Hematopoietic multipotent progenitor cell treated with erythropoietin and hydrocortisone succinate and interleukin-3 and kit ligand, for 6 days (in vitro differentiated cells): ENCODE results near the gene CD6.
"Not testable (repeated sequence)": the region's sequence is repeated elsewhere in the genome, so short reads cannot be mapped to it uniquely, and the experiment has no call there.

Experiments
- DNase-seq: peaks from one replicate; pipeline ENCODE4 v3.0.0-alpha.2; 2015

CD6 gene

GRCh38 chr11:60954421-60954820 lies 17.1 kb upstream of the CD6 start:
- DNase-seq = no peak

- DNase-seq = no peak
These were observed 15.9 kb upstream of the CD6 start for GRCh38 chr11:60955571-60955970.

GRCh38 chr11:60957188-60957587 lies 14.3 kb upstream of the CD6 start:
- no peak for DNase-seq

DNA sequence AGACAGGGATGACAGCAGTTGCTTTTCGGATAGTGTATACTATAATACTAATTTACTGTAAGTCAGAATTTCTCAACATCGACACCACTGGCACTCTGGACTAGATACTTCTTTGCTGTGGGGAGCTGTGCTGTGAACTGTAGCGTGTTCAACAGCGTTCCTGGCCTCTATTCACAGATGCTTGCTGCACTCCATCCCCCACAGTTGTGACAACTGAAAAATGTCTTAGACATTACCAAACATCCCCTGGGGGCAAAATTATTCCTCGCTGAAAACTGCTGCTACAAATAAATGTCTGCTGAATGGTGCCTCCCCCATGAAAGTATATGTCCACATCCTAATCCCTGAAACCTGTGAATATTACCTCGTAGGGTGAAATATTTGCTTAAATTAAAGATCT lies 12.0 kb upstream of the CD6 start:
- DNase-seq = no peak

GRCh38 chr11:60960405-60960804 lies 11.1 kb upstream of the CD6 start:
- DNase-seq = no peak

- DNase-seq = no peak
These were observed 6.7 kb upstream of the CD6 start for GRCh38 chr11:60964801-60965200.

- no peak for DNase-seq
These were observed 4.6 kb upstream of the CD6 start for GRCh38 chr11:60966890-60967289.

DNA sequence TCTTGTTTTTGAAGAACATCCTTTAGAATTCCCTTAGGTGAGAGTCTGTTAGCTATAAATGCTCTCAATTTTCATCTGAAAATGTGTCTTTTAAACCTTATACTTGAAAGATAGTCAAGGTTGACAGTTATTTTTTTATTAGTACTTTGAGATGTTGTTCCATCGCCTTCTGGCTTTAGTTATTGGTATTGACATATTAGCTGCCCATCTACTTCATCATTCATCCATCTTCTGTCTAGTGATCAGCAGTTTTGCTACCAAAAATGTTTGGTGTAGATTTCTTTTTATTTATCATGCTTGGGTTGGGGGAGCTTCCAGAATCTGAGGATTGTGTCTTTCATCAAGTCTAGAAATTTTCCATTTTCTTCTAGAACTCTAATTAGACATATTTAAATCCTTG lies 3.3 kb upstream of the CD6 start:
- no peak for DNase-seq

GRCh38 chr11:60970369-60970774 lies 1.1 kb upstream of the CD6 start:
- DNase-seq = peak; percentile 81

DNA sequence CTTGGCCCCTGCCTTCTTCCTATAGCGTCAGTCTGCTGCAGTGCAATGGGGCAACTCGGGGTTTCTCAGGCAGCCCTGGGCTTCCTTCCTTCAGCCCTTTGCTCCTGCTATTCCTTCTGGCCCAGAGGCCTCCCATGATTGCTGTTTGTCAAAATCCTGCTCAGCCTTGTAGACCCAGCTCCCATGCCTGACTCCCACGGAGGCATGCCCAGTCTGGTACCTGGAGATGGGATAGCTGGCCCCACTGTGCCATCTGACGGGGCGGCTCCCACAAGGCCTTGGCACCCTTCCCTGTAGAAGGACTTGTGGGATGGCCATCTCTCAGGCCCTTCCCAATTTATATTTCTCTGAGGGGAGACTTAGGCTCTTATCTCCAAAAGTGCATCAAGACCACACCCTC lies 590 bp upstream of the CD6 start:
- no peak for DNase-seq

- no peak for DNase-seq
These were observed 926 bp downstream of the CD6 start for GRCh38 chr11:60972182-60973030.

- DNase-seq = no peak
These were observed 2.2 kb downstream of the CD6 start for GRCh38 chr11:60973699-60974098.

- not testable (repeated sequence) for DNase-seq
These were observed 2.8 kb downstream of the CD6 start for GRCh38 chr11:60974316-60974715.

DNA sequence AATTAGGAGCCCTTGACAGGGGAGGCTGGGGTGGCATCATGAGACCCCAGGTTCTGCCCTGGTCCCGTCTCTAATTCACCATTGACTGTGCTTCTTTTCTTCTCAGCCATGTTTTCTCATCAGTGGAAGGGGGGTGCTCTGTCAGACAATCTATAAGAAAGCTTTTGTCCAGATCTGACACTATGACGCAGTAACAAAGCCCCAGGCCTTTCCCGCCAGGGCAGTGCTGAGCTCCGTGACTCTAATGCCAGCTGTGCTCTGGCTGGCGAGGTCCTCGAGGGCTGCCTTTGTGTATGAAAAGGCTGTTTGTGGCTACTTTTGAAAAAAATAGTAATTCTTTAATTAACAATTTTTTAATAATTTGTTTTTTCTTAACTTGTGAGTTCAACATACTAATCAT lies 3.2 kb downstream of the CD6 start:
- DNase-seq = no peak

GRCh38 chr11:60977224-60977623 lies 5.7 kb downstream of the CD6 start:
- no peak for DNase-seq

GRCh38 chr11:60977836-60978235 lies 6.4 kb downstream of the CD6 start:
- DNase-seq = no peak

GRCh38 chr11:60978546-60979380 lies 7.3 kb downstream of the CD6 start:
- DNase-seq = no peak

GRCh38 chr11:60981515-60981914 lies 10.0 kb downstream of the CD6 start:
- no peak for DNase-seq

GRCh38 chr11:60982184-60982583 lies 10.7 kb downstream of the CD6 start:
- no peak for DNase-seq

- DNase-seq = no peak
These were observed 12.7 kb downstream of the CD6 start for GRCh38 chr11:60984149-60984548.

- no peak for DNase-seq
These were observed 13.2 kb downstream of the CD6 start for GRCh38 chr11:60984636-60985035.

GRCh38 chr11:60985501-60985900 lies 14.0 kb downstream of the CD6 start:
- no peak for DNase-seq

DNA sequence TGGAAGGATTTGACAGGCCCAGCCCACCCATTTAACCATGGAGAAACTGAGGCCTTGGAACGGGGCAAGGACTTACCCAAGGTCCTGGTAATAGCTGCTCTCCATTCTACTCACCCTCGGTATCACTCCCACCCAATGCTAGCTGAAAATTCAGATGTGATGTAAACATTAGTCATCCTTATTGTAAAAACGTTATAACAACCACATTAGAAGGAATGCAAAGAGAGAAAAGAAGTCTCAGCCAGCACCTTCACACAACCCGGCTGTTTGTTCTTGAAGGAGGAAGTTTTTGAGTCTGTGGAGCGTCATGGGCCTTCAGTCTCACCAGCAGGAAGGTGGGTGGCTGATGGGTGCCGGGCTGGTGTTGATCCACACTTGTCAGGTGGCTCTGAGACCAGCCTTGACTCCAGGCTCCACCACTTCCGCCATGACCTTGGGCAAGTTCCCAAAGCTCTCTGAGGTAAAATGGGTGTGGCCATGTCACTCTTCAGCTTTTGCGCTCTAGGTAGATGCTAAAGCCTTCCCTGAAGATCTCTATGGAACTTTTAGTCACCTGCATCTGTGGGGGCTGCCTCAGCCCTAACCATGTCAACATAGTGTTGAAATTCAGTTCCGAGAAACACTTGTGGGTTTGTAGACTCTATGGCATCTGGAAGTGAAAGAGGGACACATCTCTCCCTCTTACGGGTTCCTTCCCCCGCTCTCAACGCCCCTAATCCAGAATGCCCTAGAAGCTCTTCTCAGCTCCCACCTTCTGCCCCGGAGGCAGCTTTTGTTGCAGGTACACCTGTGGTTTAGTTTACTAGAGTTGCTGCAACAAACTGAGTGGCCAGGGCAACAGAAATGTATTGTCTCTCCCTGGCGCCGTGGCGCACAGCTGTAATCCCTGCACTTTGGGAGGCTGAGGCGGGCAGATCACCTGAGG lies 14.8 kb downstream of the CD6 start:
- no peak for DNase-seq
